WI38 (cell line): ENCODE results near the gene CDK17.
"Not testable (repeated sequence)": the region's sequence is repeated elsewhere in the genome, so short reads cannot be mapped to it uniquely, and the experiment has no call there.

Experiments
- H3K4me3 ChIP-seq: 2 replicates; pipeline ENCODE4 v1.5.1; 2011; ENCODE audit warnings: low read depth, mild to moderate bottlenecking, control low read depth, low read length
- TF ChIP-seq, protein P1 (sequence below): IDR thresholded peaks from 2 replicates; pipeline ENCODE4 v1.5.1; 2012; ENCODE audit warnings: low read depth, mild to moderate bottlenecking, control low read depth, low read length

The CDK17 gene

DNA sequence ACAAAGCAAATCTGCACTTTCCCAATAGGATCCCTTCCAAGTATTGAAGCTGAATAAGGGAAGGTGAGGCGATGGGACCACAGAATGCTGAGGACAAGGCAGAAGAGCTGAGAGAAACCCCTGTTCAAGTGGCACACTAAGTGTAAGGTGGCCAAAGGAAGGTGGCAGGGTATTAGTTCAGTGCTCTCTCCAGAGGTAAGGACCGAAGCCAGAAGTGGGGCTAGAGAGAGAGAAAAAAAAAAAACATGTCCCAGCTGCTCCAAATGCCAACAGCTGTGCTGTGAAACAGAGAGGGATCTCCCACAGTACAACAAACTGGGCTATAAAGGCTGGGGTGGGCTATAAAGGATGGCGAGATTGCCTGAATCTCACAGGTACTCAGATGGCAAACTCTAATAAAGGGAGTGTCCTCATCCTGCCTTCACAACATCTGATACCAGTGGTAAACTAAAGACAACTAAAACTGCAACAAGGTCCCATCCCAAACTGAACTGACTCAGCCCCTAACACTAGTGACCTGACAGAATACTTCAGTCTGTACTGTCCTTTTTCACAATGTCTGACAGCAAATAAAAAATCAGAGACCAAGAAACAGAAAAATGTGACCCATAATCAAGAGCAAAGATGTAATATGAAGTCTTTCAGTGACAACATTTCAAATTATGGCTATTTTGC, 47.9 kb downstream of the CDK17 start:
- H3K4me3 ChIP-seq, result no peak overlapping the region
- TF ChIP-seq, protein P1, sequence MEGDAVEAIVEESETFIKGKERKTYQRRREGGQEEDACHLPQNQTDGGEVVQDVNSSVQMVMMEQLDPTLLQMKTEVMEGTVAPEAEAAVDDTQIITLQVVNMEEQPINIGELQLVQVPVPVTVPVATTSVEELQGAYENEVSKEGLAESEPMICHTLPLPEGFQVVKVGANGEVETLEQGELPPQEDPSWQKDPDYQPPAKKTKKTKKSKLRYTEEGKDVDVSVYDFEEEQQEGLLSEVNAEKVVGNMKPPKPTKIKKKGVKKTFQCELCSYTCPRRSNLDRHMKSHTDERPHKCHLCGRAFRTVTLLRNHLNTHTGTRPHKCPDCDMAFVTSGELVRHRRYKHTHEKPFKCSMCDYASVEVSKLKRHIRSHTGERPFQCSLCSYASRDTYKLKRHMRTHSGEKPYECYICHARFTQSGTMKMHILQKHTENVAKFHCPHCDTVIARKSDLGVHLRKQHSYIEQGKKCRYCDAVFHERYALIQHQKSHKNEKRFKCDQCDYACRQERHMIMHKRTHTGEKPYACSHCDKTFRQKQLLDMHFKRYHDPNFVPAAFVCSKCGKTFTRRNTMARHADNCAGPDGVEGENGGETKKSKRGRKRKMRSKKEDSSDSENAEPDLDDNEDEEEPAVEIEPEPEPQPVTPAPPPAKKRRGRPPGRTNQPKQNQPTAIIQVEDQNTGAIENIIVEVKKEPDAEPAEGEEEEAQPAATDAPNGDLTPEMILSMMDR, result no peak

DNA sequence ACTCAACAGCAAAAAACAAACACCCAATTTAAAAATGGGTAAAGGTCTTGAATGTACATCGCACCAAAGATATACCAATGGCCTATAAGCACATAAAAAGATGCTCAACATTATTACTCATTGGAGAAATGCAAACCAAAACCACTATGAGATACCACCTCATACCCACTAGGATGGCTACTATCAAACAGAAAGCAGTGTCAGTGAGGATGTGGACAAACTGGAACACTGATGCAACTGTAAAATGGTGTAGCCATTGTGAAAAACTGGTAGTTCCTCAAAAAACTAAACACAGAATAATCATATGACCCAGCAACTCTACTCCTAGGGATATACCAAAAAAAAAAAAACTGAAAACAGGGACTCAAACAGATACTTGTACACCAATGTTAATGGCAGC, 49.3 kb downstream of the CDK17 start:
- H3K4me3 ChIP-seq, result no peak overlapping the region
- TF ChIP-seq, protein P1, result no peak

DNA sequence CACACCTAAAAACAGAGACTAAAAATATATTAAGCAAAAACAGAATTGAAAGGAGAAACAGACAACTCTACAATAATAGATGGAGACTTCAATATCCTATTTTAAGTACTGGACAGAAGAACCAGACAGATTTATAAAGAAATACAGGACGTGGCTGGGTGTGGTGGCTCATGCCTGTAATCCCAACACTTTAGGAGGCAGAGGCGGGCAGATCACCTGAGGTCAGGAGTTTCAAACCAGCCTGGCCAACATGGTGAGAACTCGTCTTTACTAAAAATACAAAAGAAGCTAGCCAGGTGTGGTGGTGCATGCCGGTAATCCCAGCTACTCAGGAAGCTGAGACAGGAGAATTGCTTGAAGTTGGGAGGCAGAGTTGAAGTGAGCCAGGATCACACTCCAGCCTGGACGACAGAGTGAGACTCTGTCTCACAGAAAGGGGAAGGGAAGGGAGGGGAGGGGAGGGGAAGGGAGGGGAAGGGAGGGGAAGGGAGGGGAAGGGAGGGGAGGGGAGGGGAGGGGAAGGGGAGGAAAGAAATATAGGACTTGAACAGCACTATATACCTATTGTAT, 53.0 kb downstream of the CDK17 start:
- TF ChIP-seq, protein P1, result no peak
- no peak overlapping the region for H3K4me3 ChIP-seq

DNA sequence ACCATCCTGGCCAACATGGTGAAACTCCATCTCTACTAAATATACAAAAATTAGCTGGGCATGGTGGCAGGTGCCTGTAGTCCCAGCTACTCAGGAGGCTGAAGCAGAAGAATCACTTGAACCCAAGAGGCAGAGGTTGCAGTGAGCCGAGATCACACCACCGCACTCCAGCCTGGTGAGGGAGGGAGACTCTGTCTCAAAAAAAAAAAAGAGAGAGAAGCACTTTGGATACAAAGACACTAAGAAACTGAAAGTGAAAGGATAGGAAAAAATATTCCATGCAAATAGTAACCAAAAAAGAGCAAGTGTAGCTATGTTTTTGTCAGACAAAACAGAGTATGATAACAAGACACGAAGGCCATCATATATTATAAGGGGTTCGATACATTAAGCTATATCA, 53.5 kb downstream of the CDK17 start:
- not testable (repeated sequence) for H3K4me3 ChIP-seq

DNA sequence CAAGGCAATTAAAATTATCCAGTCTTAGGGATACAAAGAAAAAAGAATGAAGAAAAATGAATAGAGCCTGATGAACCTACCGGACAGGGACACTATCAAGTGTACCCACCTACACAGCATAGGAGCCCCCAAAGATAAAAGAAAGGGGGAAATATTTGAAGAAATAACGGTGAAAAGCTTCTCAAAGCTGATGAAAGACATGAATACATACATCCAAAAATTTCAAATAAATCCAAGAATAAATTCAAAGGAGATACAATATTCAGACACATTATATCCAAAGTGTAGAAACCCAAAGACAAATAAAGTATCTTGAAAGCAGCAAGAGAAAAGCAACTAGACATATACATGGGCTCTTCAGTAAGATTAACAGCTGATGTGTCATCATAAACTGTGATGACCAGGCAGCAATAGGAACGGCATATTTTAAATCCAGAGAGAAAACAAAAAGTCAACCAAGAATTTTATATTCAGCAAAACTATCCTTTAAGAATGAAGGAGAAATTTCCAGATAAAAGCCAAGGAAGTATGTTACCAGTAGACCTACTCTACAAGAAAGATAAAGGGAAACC, 56.0 kb downstream of the CDK17 start:
- no peak overlapping the region for H3K4me3 ChIP-seq
- TF ChIP-seq, protein P1, result no peak

DNA sequence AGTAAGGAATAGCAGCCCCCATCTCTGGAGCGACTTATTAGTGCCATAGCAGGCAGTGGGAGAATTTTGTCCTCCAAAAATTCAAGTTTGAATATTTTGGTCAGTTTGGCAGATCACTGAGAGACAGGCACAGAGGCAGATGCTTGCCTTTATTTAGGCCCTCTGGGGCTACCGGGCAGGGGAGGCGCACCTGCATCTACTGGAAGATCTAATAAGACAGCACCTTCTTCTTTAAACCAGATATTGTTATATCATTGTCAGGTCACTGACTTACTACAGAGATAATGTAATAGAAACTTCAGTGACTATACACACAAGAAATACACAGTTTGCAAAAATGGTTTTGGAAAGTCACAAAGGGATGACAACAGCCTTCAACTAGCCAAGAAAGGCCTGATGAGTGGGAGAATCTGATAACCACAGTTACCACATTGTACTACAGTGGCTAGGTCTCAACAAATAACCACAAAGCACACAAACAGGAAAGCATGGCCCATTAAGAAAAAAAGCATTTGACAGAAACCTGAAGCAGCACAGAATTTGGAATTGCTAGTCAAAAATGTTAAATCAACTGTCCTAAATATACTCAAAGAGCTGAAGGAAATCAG, 56.8 kb downstream of the CDK17 start:
- H3K4me3 ChIP-seq, result no peak overlapping the region
- TF ChIP-seq, protein P1, result no peak

DNA sequence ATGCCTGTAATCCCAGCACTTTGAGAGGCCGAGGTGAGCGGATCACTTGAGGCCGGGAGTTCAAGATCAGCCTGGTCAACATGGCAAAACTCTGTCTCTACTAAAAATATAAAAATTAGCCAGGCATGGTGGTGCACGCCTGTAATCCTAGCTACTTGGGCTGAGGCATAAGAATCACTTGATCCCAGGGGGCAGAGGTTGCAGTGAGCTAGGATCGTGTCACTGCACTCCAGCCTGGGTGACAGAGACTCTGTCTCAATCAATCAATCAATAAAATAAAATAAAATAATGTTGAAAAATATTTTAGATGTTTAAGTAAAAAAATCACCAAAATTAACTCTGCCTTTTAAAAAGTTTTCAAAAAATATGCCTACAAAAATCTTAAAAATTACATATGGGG, 60.6 kb downstream of the CDK17 start:
- not testable (repeated sequence) for H3K4me3 ChIP-seq

DNA sequence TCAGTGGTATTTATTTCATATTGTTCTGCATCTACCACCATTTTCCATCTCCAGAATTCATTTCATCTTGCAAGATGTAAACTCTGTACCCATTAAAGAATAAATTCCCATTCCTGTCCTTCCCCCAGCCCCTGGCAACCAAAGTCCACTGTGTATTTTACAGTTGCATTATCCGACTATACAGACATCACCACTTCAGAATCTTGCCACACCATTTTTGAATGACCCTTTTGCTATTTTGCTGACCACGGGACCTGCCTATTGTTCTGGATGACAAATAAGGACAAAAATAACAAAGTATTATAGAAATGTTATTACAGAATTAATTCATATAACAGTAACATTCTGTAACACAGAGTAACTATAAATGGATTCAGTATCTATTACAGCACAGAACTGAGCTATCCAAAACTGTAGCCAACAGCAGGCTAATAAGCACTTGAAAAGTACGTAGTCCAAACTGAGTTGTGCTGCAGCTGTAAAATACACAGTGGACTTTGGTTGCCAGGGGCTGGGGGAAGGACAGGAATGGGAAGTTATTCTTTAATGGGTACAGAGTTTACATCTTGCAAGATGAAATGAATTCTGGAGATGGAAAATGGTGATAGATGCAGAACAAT, 61.3 kb downstream of the CDK17 start:
- no peak overlapping the region for H3K4me3 ChIP-seq
- TF ChIP-seq, protein P1, result no peak
